ENCODE results near the gene PTPRG.
A peak's percentile ranks its signal among the peaks of the same experiment; 100 is the strongest.

PTPRG gene

GRCh38 chr3:61568127-61568526, 6.8 kb downstream of the PTPRG start:
- Histone ChIP-seq H3K9me3 (ENCODE audit: insufficient read depth, low read depth, low read length) (no peaks in the 10 kb centered on the region), H3K9ac (ENCODE audit: low read depth, low read length, poor library complexity, severe bottlenecking) (no peak overlapping the region), H3K36me3 (ENCODE audit: insufficient read depth, low read length) (no peaks in the 10 kb centered on the region), H4K20me1 (ENCODE audit: insufficient read depth, low read length, poor library complexity, severe bottlenecking) (peaks cover 3% of the 10 kb centered on the region), H3K79me2 (ENCODE audit: insufficient read depth, low read length) (peaks cover 10% of the 10 kb centered on the region), H3K4me3 (ENCODE audit: low read length, poor library complexity, severe bottlenecking) (no peak overlapping the region), H2AFZ (ENCODE audit: low read length) (no peak overlapping the region), H3K9me2 (replicated peaks; ENCODE audit: low read depth, low read length) (no peaks in the 10 kb centered on the region), H3K4me2 (ENCODE audit: low read depth, low read length, poor library complexity, severe bottlenecking) (no peak overlapping the region), H3K27me3 (ENCODE audit: insufficient read depth, low read length, poor library complexity, severe bottlenecking) (no peaks in the 10 kb centered on the region), H3F3A (ENCODE audit: low read depth) (no peaks in the 10 kb centered on the region), H3K4me1 (ENCODE audit: insufficient read depth, low read length, poor library complexity, severe bottlenecking) (peaks cover 24% of the 10 kb centered on the region)
- TF ChIP-seq EZH2phosphoT487 (IDR thresholded peaks at IDR 0.05; ENCODE audit: borderline replicate concordance) (no peak), CTCF (conservative IDR thresholded peaks at IDR 0.05; ENCODE audit: low read length) (no peak)

GRCh38 chr3:61569856-61570580, 8.6 kb downstream of the PTPRG start:
- H3K9ac ChIP-seq (ENCODE audit: low read depth, low read length, poor library complexity, severe bottlenecking), result no peak overlapping the region
- no peaks in the 10 kb centered on the region; the same call in 1 of the 2 replicates for H3K9me3 ChIP-seq (ENCODE audit: insufficient read depth, low read depth, low read length)
- peaks cover 5% of the 10 kb centered on the region; the same call in 1 of the 2 replicates for H3K79me2 ChIP-seq (ENCODE audit: insufficient read depth, low read length)
- H3K4me2 ChIP-seq (ENCODE audit: low read depth, low read length, poor library complexity, severe bottlenecking), result peak overlapping the region; percentile 14
- no peak overlapping the region for H2AFZ ChIP-seq (ENCODE audit: low read length)
- peaks cover 27% of the 10 kb centered on the region for H3K4me1 ChIP-seq (ENCODE audit: insufficient read depth, low read length, poor library complexity, severe bottlenecking)
- H3F3A ChIP-seq (ENCODE audit: low read depth), result no peaks in the 10 kb centered on the region
- H3K27me3 ChIP-seq (ENCODE audit: insufficient read depth, low read length, poor library complexity, severe bottlenecking), result no peaks in the 10 kb centered on the region
- TF ChIP-seq CTCF (conservative IDR thresholded peaks at IDR 0.05; ENCODE audit: low read length) (no peak), EZH2phosphoT487 (IDR thresholded peaks at IDR 0.05; ENCODE audit: borderline replicate concordance) (no peak)
- H3K4me3 ChIP-seq (ENCODE audit: low read length, poor library complexity, severe bottlenecking), result no peak overlapping the region
- no peaks in the 10 kb centered on the region for H3K36me3 ChIP-seq (ENCODE audit: insufficient read depth, low read length)
- no peaks in the 10 kb centered on the region for H4K20me1 ChIP-seq (ENCODE audit: insufficient read depth, low read length, poor library complexity, severe bottlenecking)
- no peaks in the 10 kb centered on the region for H3K9me2 ChIP-seq (replicated peaks; ENCODE audit: low read depth, low read length)

GRCh38 chr3:61570813-61571212, 9.4 kb downstream of the PTPRG start:
- Histone ChIP-seq H3F3A (ENCODE audit: low read depth) (no peaks in the 10 kb centered on the region), H3K4me2 (ENCODE audit: low read depth, low read length, poor library complexity, severe bottlenecking) (no peak overlapping the region), H4K20me1 (ENCODE audit: insufficient read depth, low read length, poor library complexity, severe bottlenecking) (no peaks in the 10 kb centered on the region), H3K36me3 (ENCODE audit: insufficient read depth, low read length) (no peaks in the 10 kb centered on the region), H3K27me3 (ENCODE audit: insufficient read depth, low read length, poor library complexity, severe bottlenecking) (no peaks in the 10 kb centered on the region), H2AFZ (ENCODE audit: low read length) (no peak overlapping the region), H3K4me3 (ENCODE audit: low read length, poor library complexity, severe bottlenecking) (no peak overlapping the region), H3K79me2 (ENCODE audit: insufficient read depth, low read length) (peaks cover 5% of the 10 kb centered on the region; the same call in 1 of the 2 replicates), H3K9me2 (replicated peaks; ENCODE audit: low read depth, low read length) (no peaks in the 10 kb centered on the region), H3K4me1 (ENCODE audit: insufficient read depth, low read length, poor library complexity, severe bottlenecking) (peaks cover 26% of the 10 kb centered on the region), H3K9ac (ENCODE audit: low read depth, low read length, poor library complexity, severe bottlenecking) (no peak overlapping the region), H3K9me3 (ENCODE audit: insufficient read depth, low read depth, low read length) (no peaks in the 10 kb centered on the region; the same call in 1 of the 2 replicates)
- TF ChIP-seq EZH2phosphoT487 (IDR thresholded peaks at IDR 0.05; ENCODE audit: borderline replicate concordance), result no peak

Measured in Loucy (cell line).